GM12878 (cell line): Measurements from ENCODE around the gene PAM. TPM values are rescaled to one million over a fixed set of nuclear protein-coding genes. Genes with fewer than 3 reads are reported as not detected.

ENCODE experiments used
- ATAC-seq: fragments of 200-7000 bp; cut with Tn5 transposase; 3 replicates; pipeline ENCODE4 v1.9.1; 2020; ENCODE audit warnings: mild to moderate bottlenecking, moderate library complexity
- BruUV-seq: library from RNA; stranded (reverse); fragments of 400-500 nt; replicated peaks from 2 replicates; lab custom pipeline; 2021; lab: Mats Ljungman, UMichigan
- CTCF ChIA-PET: fragments of 300-600 bp; sonication (Branson Sonifier 250); formaldehyde crosslinking; extraction: SDS; loops from one replicate; lab custom pipeline; 2021; ENCODE audit warnings: inconsistent platforms; lab: Yijun Ruan, JAX
- POLR2A ChIA-PET: fragments of 350-600 bp; formaldehyde crosslinking; extraction: SDS; loops from one replicate; lab custom pipeline; 2021; ENCODE audit warnings: inconsistent platforms; lab: Charles Lee
- RAD21 ChIA-PET: fragments of 300-600 bp; sonication (Branson Sonifier 250); formaldehyde crosslinking; loops from one replicate; lab custom pipeline; 2023; ENCODE audit warnings: antibody characterized with exemption; ENCODE audit not compliant: unreplicated experiment; lab: Charles Lee
- SMC1A ChIA-PET: fragments of 300-600 bp; sonication (Branson Sonifier 250); formaldehyde crosslinking; loops from one replicate; lab custom pipeline; 2023; ENCODE audit not compliant: unreplicated experiment, uncharacterized antibody; lab: Charles Lee
- DNase-seq: peaks from one replicate; pipeline ENCODE4 v3.0.0-alpha.2; 2011; ENCODE audit warnings: low read depth, low spot score
- FAIRE-seq: peaks from 3 replicates; lab custom pipeline; 2011; peaks lifted over from hg19 to GRCh38; lab: Jason Lieb, UNC
- H2AFZ ChIP-seq: 2 replicates; pipeline ENCODE4 v1.6.0; 2011; ENCODE audit warnings: low read depth, low read length, control low read depth; ENCODE audit not compliant: control insufficient read depth
- H3K27ac ChIP-seq: 2 replicates; pipeline ENCODE4 v1.5.1; 2011; ENCODE audit warnings: control low read depth; ENCODE audit not compliant: control insufficient read depth, insufficient read depth
- H3K27me3 ChIP-seq, 2 experiments: replicated peaks in 1 of 2; 2 replicates each; pipeline versions ENCODE4 v1.6.0 to v1.6.1; 2011; ENCODE audit warnings: low read length in 1 of 2; ENCODE audit not compliant: control insufficient read depth in 2 of 2, insufficient read depth in 2 of 2
- H3K36me3 ChIP-seq, 2 experiments: 2 replicates each; pipeline ENCODE4 v1.5.1; 2011; ENCODE audit warnings: low read length in 1 of 2; ENCODE audit not compliant: control insufficient read depth in 2 of 2, insufficient read depth in 2 of 2
- H3K4me1 ChIP-seq: 2 replicates; pipeline ENCODE4 v1.6.1; 2011; ENCODE audit warnings: mild to moderate bottlenecking, low read length, moderate library complexity, mixed read lengths; ENCODE audit not compliant: control insufficient read depth, insufficient read depth
- H3K4me2 ChIP-seq: 2 replicates; pipeline ENCODE4 v1.6.0; 2011; ENCODE audit warnings: control low read depth; ENCODE audit not compliant: control insufficient read depth, insufficient read depth
- H3K4me3 ChIP-seq: fragments of 200-600 bp; sonication (generic); 2 replicates; pipeline ENCODE4 v1.5.1; 2016
- H3K79me2 ChIP-seq: 2 replicates; pipeline ENCODE4 v1.6.0; 2011; ENCODE audit warnings: low read length; ENCODE audit not compliant: control insufficient read depth, insufficient read depth
- H3K9ac ChIP-seq: 2 replicates; pipeline ENCODE4 v1.8.0; 2011; ENCODE audit warnings: low read length, control low read depth, mixed read lengths; ENCODE audit not compliant: control insufficient read depth, insufficient read depth
- H3K9me3 ChIP-seq: replicated peaks from 3 replicates; pipeline ENCODE4 v1.5.1; 2011; ENCODE audit warnings: mild to moderate bottlenecking, low read length; ENCODE audit not compliant: control insufficient read depth, insufficient read depth
- H4K20me1 ChIP-seq: 2 replicates; pipeline ENCODE4 v1.6.0; 2011; ENCODE audit not compliant: control insufficient read depth, insufficient read depth
- ETV6 ChIP-seq, 2 experiments: fragments of 450-650 bp in 1 of 2; IDR thresholded peaks in 1 of 2; conservative IDR thresholded peaks in 1 of 2; 2 replicates each; pipeline ENCODE4 v1.6.1; 2014; ENCODE audit warnings: antibody characterized with exemption in 1 of 2, borderline replicate concordance in 1 of 2, low read depth in 1 of 2, mild to moderate bottlenecking in 1 of 2, moderate library complexity in 1 of 2
- EZH2 ChIP-seq: IDR thresholded peaks from 2 replicates; pipeline ENCODE4 v1.6.1; 2012; ENCODE audit warnings: low read depth, mild to moderate bottlenecking, control low read depth, inconsistent platforms, low read length, borderline replicate concordance; ENCODE audit not compliant: control insufficient read depth
- FOS ChIP-seq: IDR thresholded peaks from 3 replicates; pipeline ENCODE4 v1.6.1; 2011; ENCODE audit warnings: borderline replicate concordance; ENCODE audit not compliant: insufficient read length; ENCODE audit errors: extremely low read depth
- IRF3 ChIP-seq: fragments of 450-650 bp; IDR thresholded peaks from 2 replicates; pipeline ENCODE4 v1.6.1; 2014; ENCODE audit warnings: mild to moderate bottlenecking
- KLF5 ChIP-seq: fragments of 450-650 bp; IDR thresholded peaks from 2 replicates; pipeline ENCODE4 v1.6.1; 2014; ENCODE audit warnings: mild to moderate bottlenecking; ENCODE audit not compliant: partially characterized antibody
- NR2C2 ChIP-seq: IDR thresholded peaks from 2 replicates; pipeline ENCODE4 v1.6.1; 2011; ENCODE audit warnings: borderline replicate concordance, low read depth; ENCODE audit not compliant: control insufficient read depth, insufficient read length
- STAT1 ChIP-seq: fragments of 450-650 bp; conservative IDR thresholded peaks from 2 replicates; pipeline ENCODE4 v1.6.1; 2014; ENCODE audit warnings: antibody characterized with exemption, mild to moderate bottlenecking
- WGBS: methylation state at CpG from one replicate; pipeline ENCODE4 v1.1.6; 2016; ENCODE audit warnings: low lambda C conversion rate; ENCODE audit not compliant: insufficient replicate concordance, insufficient coverage; ENCODE audit errors: missing lambda C conversion rate; 5-methylcytosine and 5-hydroxymethylcytosine counted together
- in situ Hi-C: fragments of 300-500 bp; cut with MboI; formaldehyde crosslinking; loops from 9 replicates; pipeline ENCODE4 v1.14.3; 2018; ENCODE audit warnings: mixed read lengths
- intact Hi-C: fragments of 100-400 bp; cut with micrococcal nuclease; formaldehyde crosslinking; loops from one replicate; pipeline ENCODE4 v1.14.2; 2022; ENCODE audit not compliant: unreplicated experiment
- polyA plus RNA-seq, 11 experiments: library from polyadenylated mRNA; depleted of rRNA in 4 of 11; unstranded in 6 of 11; stranded (reverse) in 5 of 11; fragments of >200 nt; fragmentation: Nextera tagmentation in 4 of 11; fragmentation: Illumina TruSeq in 1 of 11; extraction: Ambion mirVana in 4 of 11; extraction: Trizol in 1 of 11; gene quantifications; 1 replicate in 1 of 11; 2 replicates in 10 of 11; pipeline versions ENCODE4 v1.2.1 to v1.2.3, GENCODE V29; 2011 to 2016; ENCODE audit warnings: inconsistent platforms in 2 of 11, missing spikeins in 2 of 11, low read depth in 1 of 11
- total RNA-seq, 4 experiments: library from RNA; depleted of rRNA in 3 of 4; stranded (reverse); fragments of >200 nt in 3 of 4; fragmentation: Illumina TruSeq in 1 of 4; extraction: Trizol in 1 of 4; gene quantifications; 2 replicates each; pipeline versions ENCODE4 v1.2.1 to v1.2.3, GENCODE V29; 2013 to 2021

PAM gene
- total and polyA plus RNA-seq, 10 of the 15 experiments (the other 5 are each of a cell fraction or from before 2014, with no cell fraction given), result 5.5 to 72.5 (median 15.4) TPM

- ATAC-seq (no peak), FAIRE-seq (no peak), DNase-seq (no peak)
- BruUV-seq, result no TSS peak
- TF ChIP-seq STAT1 (no peak), EZH2 (no peak), ETV6 (conservative IDR thresholded peaks at IDR 0.05 in 1 of 2, IDR thresholded peaks at IDR 0.05 in 1 of 2; ENCODE audit: borderline replicate concordance in 1 of 2, low read depth in 1 of 2) (no peak), NR2C2 (no peak), IRF3 (no peak), KLF5 (no peak), FOS (no peak)
- in situ Hi-C loops, result no loop called here
- Histone ChIP-seq H3K4me3 (no peak overlapping the region), H3K9ac (no peak overlapping the region), H3K36me3 (no peaks in the 10 kb centered on the region), H3K4me1 (no peaks in the 10 kb centered on the region), H3K27me3 (no peaks in the 10 kb centered on the region; a peak in 1 of 4 replicates), H4K20me1 (no peaks in the 10 kb centered on the region), H2AFZ (no peak overlapping the region), H3K9me3 (no peaks in the 10 kb centered on the region), H3K27ac (no peak overlapping the region), H3K4me2 (no peak overlapping the region), H3K79me2 (no peaks in the 10 kb centered on the region)
- intact Hi-C loops, result no loop called here
- ChIA-PET CTCF (interaction anchor here (1.1 kb wide), 1 partner anchor 9 kb away, joined by 6 read pairs; no protein-coding TSS in a partner anchor), SMC1A (interaction anchor here (1.2 to 1.3 kb wide), 2 partner anchors 14 to 35 kb away, joined by 3 to 5 read pairs; no protein-coding TSS in a partner anchor), POLR2A (no interaction called here), RAD21 (no interaction called here)
- 86% methylated on average over 5 of the region's 5 CpGs for WGBS
Observed at GRCh38 chr5:102716017-102716416, 39.1 kb upstream of the PAM start.
